Measurements from ENCODE around the gene CPE.
"Not testable (repeated sequence)": the region's sequence is repeated elsewhere in the genome, so short reads cannot be mapped to it uniquely, and the experiment has no call there.

CPE gene

DNA sequence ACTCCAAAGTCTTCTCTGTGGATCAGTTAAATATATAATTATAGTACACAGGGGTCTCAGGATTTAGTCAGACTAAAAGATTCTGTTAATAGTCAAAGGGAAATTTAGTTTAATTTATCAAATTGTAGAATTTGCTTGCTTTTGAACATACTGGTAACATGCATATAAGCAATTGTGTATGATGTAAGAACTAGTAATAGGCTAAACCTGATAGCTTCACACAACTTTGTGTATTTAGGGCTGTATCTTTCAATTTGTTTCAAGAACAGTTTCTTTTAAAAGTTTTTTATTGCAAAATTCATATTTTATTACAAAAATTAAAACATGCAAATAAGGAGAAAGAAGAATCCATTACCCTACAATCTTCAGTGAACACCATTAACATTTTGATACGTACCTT is 99.5 kb downstream of the CPE start:
- no peak for DNase-seq (ENCODE audit: low spot score)
- TF ChIP-seq, protein P1, sequence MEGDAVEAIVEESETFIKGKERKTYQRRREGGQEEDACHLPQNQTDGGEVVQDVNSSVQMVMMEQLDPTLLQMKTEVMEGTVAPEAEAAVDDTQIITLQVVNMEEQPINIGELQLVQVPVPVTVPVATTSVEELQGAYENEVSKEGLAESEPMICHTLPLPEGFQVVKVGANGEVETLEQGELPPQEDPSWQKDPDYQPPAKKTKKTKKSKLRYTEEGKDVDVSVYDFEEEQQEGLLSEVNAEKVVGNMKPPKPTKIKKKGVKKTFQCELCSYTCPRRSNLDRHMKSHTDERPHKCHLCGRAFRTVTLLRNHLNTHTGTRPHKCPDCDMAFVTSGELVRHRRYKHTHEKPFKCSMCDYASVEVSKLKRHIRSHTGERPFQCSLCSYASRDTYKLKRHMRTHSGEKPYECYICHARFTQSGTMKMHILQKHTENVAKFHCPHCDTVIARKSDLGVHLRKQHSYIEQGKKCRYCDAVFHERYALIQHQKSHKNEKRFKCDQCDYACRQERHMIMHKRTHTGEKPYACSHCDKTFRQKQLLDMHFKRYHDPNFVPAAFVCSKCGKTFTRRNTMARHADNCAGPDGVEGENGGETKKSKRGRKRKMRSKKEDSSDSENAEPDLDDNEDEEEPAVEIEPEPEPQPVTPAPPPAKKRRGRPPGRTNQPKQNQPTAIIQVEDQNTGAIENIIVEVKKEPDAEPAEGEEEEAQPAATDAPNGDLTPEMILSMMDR (conservative IDR thresholded peaks at IDR 0.05; ENCODE audit: low read depth) = no peak
- no peak overlapping the region for H3K27ac ChIP-seq
- ChIA-PET CTCF (interaction anchor here (1.8 kb wide), 1 partner anchor 15 kb away, joined by 5 read pairs; no protein-coding TSS in a partner anchor), POLR2A (ENCODE audit: low non-redundant PET) (no interaction called here)

DNA sequence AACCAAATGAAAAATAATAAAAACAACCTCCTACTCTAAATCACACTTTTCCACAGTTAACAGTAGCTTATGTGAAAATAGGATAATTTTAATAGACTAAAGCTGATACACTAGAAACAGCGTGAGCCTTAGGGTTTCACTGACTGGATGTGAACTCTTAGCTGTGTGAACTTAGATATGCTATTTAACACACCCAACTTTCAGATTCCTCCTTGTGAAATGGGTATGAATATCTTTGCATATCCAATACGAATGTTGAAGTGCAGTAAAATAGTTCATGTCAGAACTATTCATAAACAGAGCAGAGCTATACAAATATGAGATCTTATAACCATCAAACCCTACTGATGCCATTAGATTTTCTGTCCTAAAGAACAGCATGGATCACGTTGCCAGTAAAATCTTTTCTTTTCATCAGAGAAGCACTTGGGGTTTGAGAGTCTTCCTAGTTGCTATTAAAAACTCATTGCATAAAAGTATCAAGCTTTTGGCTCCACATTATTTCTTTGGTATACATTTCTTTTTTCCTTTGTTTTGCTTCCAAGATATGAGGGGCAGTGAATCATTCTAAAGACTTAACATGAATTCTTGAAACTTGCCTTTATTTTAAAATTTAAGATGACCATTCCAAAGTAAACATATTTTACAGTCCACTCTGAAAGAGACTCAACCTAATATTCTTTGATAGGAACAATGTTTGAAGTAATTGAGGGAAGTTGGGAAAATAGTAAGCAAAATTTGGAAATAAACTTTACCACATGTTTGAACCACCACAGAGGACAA is 102.4 kb downstream of the CPE start:
- no peak for DNase-seq (ENCODE audit: low spot score)
- no peak overlapping the region for H3K27ac ChIP-seq
- CTCF ChIA-PET = no interaction called here
- TF ChIP-seq, protein P1 (conservative IDR thresholded peaks at IDR 0.05; ENCODE audit: low read depth) = no peak
- POLR2A ChIA-PET (ENCODE audit: low non-redundant PET) = no interaction called here

DNA sequence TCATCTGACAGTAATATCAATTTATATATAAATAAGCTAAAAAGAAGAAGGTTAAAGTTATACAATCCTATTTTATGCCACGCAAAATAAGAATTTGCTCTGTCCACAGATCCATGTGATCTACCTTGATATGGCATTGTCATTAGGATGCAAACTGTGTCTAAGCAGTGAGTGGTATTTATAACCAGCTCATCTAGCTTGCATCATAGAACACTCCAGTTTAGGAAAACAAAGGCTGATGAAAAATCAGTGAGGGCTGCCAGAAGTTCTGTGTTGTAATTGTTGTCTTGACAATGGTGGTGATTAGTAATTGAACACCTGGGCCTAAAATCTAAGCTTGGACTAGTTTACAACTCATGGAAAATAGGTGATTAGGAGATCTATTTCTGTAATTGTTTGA is 111.0 kb downstream of the CPE start:
- POLR2A ChIA-PET (ENCODE audit: low non-redundant PET) = no interaction called here
- TF ChIP-seq, protein P1 (conservative IDR thresholded peaks at IDR 0.05; ENCODE audit: low read depth) = no peak
- H3K27ac ChIP-seq = no peak overlapping the region
- CTCF ChIA-PET = no interaction called here
- DNase-seq (ENCODE audit: low spot score) = no peak

DNA sequence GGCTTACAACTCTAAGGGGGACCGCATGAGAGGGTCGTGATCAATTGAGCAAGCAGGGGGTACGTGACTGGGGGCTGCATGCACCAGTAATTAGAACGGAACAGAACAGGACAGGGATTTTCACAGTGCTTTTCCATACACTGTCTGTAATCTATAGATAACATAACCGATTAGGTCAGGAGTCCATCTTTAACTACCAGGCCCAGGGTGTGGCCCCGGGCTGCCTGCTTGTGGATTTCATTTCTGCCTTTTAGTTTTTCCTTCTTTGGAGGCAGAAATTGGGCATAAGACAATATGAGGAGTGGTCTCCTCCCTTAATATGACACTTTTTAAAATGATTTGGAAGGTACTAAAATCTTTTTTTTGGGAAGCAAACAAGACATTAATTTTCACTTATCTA is 113.8 kb downstream of the CPE start:
- H3K27ac ChIP-seq; DNase-seq (ENCODE audit: low spot score); POLR2A ChIA-PET (ENCODE audit: low non-redundant PET): not testable (repeated sequence)
- CTCF ChIA-PET = interaction anchor here (0.5 to 1.2 kb wide), 5 partner anchors 15 to 756 kb away, joined by 3 to 6 read pairs (median 5); no protein-coding TSS in a partner anchor

DNA sequence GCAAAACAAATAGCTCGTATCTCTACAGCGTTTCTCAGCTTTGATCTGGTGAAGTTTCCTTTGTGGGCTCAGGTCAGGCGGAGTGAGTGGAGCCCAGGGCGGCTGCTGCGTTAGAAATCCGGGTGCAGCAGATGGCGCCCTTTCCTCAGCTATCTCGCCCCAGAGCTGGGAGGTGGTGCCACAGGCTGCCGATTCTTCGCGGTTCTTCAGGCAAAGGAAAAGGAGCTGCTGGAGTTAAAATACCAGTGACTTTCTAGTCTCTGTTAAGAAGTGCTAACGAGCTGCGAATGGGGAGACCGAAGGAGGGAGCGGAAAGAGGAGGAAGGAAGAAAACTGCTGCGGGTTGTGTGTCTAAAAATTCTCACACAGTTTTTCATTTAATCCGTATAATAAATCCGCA is 114.6 kb downstream of the CPE start:
- CTCF ChIA-PET = interaction anchor here (0.5 to 1.2 kb wide), 20 partner anchors 9 to 867 kb away, joined by 3 to 7 read pairs (median 4); no protein-coding TSS in a partner anchor
- no peak overlapping the region for H3K27ac ChIP-seq
- TF ChIP-seq, protein P1 (conservative IDR thresholded peaks at IDR 0.05; ENCODE audit: low read depth) = peak; percentile 82
- peak; percentile 73 for DNase-seq (ENCODE audit: low spot score)
- POLR2A ChIA-PET (ENCODE audit: low non-redundant PET) = no interaction called here

DNA sequence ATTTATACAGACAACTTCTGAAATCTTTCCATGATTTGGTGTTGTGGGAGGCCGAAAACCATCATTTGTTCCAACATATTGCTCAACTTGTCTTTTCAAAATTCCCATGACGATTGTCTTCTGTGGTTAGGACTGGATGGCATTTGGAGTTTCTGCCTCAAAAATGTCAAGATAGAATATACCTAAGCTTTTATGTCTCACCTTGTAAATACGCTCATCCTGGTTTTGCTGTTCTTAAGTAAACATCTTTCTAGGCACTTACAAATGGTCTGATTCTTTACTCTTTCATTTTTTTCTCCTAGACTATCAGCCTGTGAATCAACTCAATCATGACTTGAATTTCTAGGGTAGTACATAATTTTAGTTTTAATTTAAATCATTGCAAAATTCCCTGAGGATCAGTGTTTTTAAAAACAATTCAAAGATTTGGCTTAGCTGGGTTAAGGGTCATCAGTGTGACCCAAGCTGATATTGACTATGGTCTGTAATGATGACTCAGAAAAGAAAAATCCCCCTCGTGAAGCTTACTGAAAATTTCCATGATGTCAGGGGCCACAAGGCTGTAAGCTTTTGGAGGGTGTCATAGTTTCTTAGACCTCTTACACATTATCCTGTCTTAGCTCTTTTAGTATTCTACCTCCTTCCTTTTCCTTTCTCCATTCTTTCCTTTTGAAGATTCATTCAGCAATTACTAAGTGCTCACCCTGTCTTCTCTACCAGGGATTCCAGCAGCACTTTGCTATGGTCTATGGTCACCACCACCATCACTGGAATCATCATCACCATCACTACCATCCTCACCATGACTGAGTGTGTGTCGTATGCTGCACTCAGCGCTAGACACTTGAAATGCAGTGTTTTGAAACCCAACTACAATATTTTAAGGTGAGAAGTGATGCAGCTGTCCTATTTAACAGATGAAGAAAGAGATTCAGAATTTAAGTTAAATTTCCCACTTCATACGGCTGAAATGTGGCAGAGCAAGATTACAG is 124.4 kb downstream of the CPE start:
- POLR2A ChIA-PET (ENCODE audit: low non-redundant PET) = no interaction called here
- H3K27ac ChIP-seq = no peak overlapping the region
- TF ChIP-seq, protein P1 (conservative IDR thresholded peaks at IDR 0.05; ENCODE audit: low read depth) = no peak
- CTCF ChIA-PET = no interaction called here
- no peak for DNase-seq (ENCODE audit: low spot score)

Data from RWPE1 (cell line).